Peyer's patch (tissue), 4 donors: ENCODE measurements around the gene DPP7. TPM values are rescaled to one million over a fixed set of nuclear protein-coding genes. Genes with fewer than 3 reads are reported as not detected.

Experiments
- DNase-seq, 3 donors: peaks; one replicate each; pipeline ENCODE4 v3.0.0-alpha.2; 2017 to 2019
- H3K27ac ChIP-seq, 4 donors: fragments of 200-600 bp; sonication (generic); one replicate each; pipeline ENCODE4 v1.5.1; 2016 to 2019
- H3K27me3 ChIP-seq, 2 donors: fragments of 200-600 bp; sonication (generic); one replicate each; pipeline ENCODE4 v1.5.1; 2019
- H3K36me3 ChIP-seq, 3 donors: fragments of 200-600 bp; sonication (generic); one replicate each; pipeline ENCODE4 v1.5.1; 2016 to 2019
- H3K4me1 ChIP-seq, 4 donors: fragments of 200-600 bp; sonication (generic); one replicate each; pipeline ENCODE4 v1.5.1; 2016 to 2019
- H3K4me3 ChIP-seq, 4 donors: fragments of 200-600 bp; sonication (generic); 1 replicate in 3 of 4; 2 replicates in 1 of 4; pipeline ENCODE4 v1.5.1; 2016 to 2019; ENCODE audit warnings: mild to moderate bottlenecking in 1 of 4
- H3K9me3 ChIP-seq, 4 donors: fragments of 200-600 bp; sonication (generic); one replicate each; pipeline ENCODE4 v1.5.1; 2016 to 2019; ENCODE audit warnings: mild to moderate bottlenecking in 1 of 4
- CTCF ChIP-seq, 6 experiments: fragments of 450-650 bp in 4 of 6; fragments of 200-600 bp in 2 of 6; sonication (generic) in 1 of 6; IDR thresholded peaks; one replicate each; pipeline ENCODE4 v1.5.1; 2017 to 2019; ENCODE audit warnings: antibody characterized with exemption in 6 of 6, mild to moderate bottlenecking in 3 of 6, moderate library complexity in 1 of 6
- POLR2A ChIP-seq, 2 donors: fragments of 450-650 bp; IDR thresholded peaks; one replicate each; pipeline ENCODE4 v1.5.1; 2017; ENCODE audit warnings: antibody characterized with exemption in 2 of 2, mild to moderate bottlenecking in 2 of 2, moderate library complexity in 2 of 2
- total RNA-seq, 4 donors: library from RNA; depleted of rRNA; stranded (reverse); fragments of >200 nt; gene quantifications; one replicate each; pipeline ENCODE4 v1.1.0, GENCODE V29; 2016

The DPP7 gene
- total RNA-seq, 4 donors from 2014 or later: 44.7 to 177 (median 76.7) TPM

GRCh38 chr9:137140151-137141012 is 25.8 kb upstream of the DPP7 start:
- no peaks in the 10 kb centered on the region for H3K9me3 ChIP-seq
- H3K27me3 ChIP-seq: peaks cover 0 to 24% of the 10 kb centered on the region in 2 donors
- H3K4me3 ChIP-seq: no peak overlapping the region
- TF ChIP-seq POLR2A (IDR thresholded peaks at IDR 0.05) (no peak), CTCF (IDR thresholded peaks at IDR 0.05) (no peak)
- H3K27ac ChIP-seq: no peak overlapping the region
- H3K36me3 ChIP-seq: no peaks in the 10 kb centered on the region
- peaks cover 0 to 8% (median 3%) of the 10 kb centered on the region in 4 donors for H3K4me1 ChIP-seq
- DNase-seq: no peak

GRCh38 chr9:137139468-137140150 is 25.1 kb upstream of the DPP7 start:
- no peak for DNase-seq
- Histone ChIP-seq H3K9me3 (no peaks in the 10 kb centered on the region), H3K27ac (no peak overlapping the region), H3K27me3 (peaks cover 0 to 24% of the 10 kb centered on the region in 2 donors), H3K4me1 (peaks cover 0 to 8% (median 3%) of the 10 kb centered on the region in 4 donors), H3K4me3 (no peak overlapping the region), H3K36me3 (no peaks in the 10 kb centered on the region)
- no peak for TF ChIP-seq POLR2A (IDR thresholded peaks at IDR 0.05)
- TF ChIP-seq CTCF (IDR thresholded peaks at IDR 0.05): no peak

- no peak within 1 kb of the TSS for H3K4me3 ChIP-seq
- peaks cover 0 to 24% of the 10 kb centered on the region in 2 donors for H3K27me3 ChIP-seq
- TF ChIP-seq CTCF (IDR thresholded peaks at IDR 0.05) (no peak), POLR2A (IDR thresholded peaks at IDR 0.05) (no peak)
- H3K27ac ChIP-seq: no peak within 1 kb of the TSS
- peaks cover 0 to 8% (median 3%) of the 10 kb centered on the region in 4 donors for H3K4me1 ChIP-seq
- no peak for DNase-seq
- no peaks in the 10 kb centered on the region for H3K36me3 ChIP-seq
- no peaks in the 10 kb centered on the region for H3K9me3 ChIP-seq
These were observed 24.4 kb upstream of the DPP7 start, which contains the start of gene GRIN1 for GRCh38 chr9:137138722-137139467. Gene GRIN1, plus strand, starts transcription at chr9:137139154. Its CDS starts 333 bp downstream, at chr9:137139487.

GRCh38 chr9:137138058-137138721 is 23.7 kb upstream of the DPP7 start:
- no peak for DNase-seq
- Histone ChIP-seq H3K4me3 (no peak overlapping the region), H3K9me3 (no peaks in the 10 kb centered on the region), H3K27me3 (peaks cover 0 to 24% of the 10 kb centered on the region in 2 donors), H3K4me1 (peaks cover 0 to 8% (median 3%) of the 10 kb centered on the region in 4 donors), H3K36me3 (no peaks in the 10 kb centered on the region), H3K27ac (no peak overlapping the region)
- no peak for TF ChIP-seq POLR2A (IDR thresholded peaks at IDR 0.05)
- TF ChIP-seq CTCF (IDR thresholded peaks at IDR 0.05): no peak
